Esophagus squamous epithelium (tissue), 5 donors: Measurements from ENCODE around the gene DGAT2L6. TPM values are rescaled to one million over a fixed set of nuclear protein-coding genes. Genes with fewer than 3 reads are reported as not detected.
"Not testable (repeated sequence)": the region's sequence is repeated elsewhere in the genome, so short reads cannot be mapped to it uniquely, and the experiment has no call there.

Source experiments
- DNase-seq: peaks from one replicate; lab custom pipeline; 2025; lab: John Stamatoyannopoulos, UW
- H3K27ac ChIP-seq, 4 donors: fragments of 200-600 bp; sonication (generic); one replicate each; pipeline ENCODE4 v1.5.1; 2016 to 2019; ENCODE audit warnings: mild to moderate bottlenecking in 1 of 4
- H3K27me3 ChIP-seq, 4 donors: fragments of 200-600 bp; sonication (generic); 1 replicate in 3 of 4; 2 replicates in 1 of 4; pipeline versions ENCODE4 v1.5.1 to v1.6.0; 2017 to 2021; ENCODE audit warnings: antibody characterized with exemption in 1 of 4
- H3K36me3 ChIP-seq, 3 donors: fragments of 200-600 bp; sonication (generic); one replicate each; pipeline ENCODE4 v1.5.1; 2016 to 2019
- H3K4me1 ChIP-seq, 3 donors: fragments of 200-600 bp; sonication (generic); one replicate each; pipeline ENCODE4 v1.5.1; 2017 to 2019
- H3K4me3 ChIP-seq, 4 donors: fragments of 200-600 bp; sonication (generic); 1 replicate in 3 of 4; 2 replicates in 1 of 4; pipeline ENCODE4 v1.5.1; 2016 to 2019; ENCODE audit warnings: mild to moderate bottlenecking in 2 of 4, moderate library complexity in 1 of 4
- H3K9me3 ChIP-seq, 3 donors: fragments of 200-600 bp; sonication (generic); one replicate each; pipeline ENCODE4 v1.5.1; 2016 to 2019
- POLR2A ChIP-seq, 4 donors: fragments of 450-650 bp; IDR thresholded peaks; one replicate each; pipeline ENCODE4 v1.6.1; 2017; ENCODE audit warnings: antibody characterized with exemption in 4 of 4, mild to moderate bottlenecking in 4 of 4, moderate library complexity in 3 of 4
- WGBS, 2 donors: methylation state at CpG; one replicate each; pipeline ENCODE4 v1.1.5; 2018; 5-methylcytosine and 5-hydroxymethylcytosine counted together
- intact Hi-C: fragments of 100-400 bp; cut with DNase I; formaldehyde crosslinking; loops from one replicate; pipeline ENCODE4 v1.15.0; 2022
- total RNA-seq, 4 donors: library from RNA; depleted of rRNA; stranded (reverse); fragments of >200 nt; gene quantifications; one replicate each; pipeline ENCODE4 v1.1.0, GENCODE V29; 2016
- TF ChIP-seq, protein P1 (sequence below), 6 experiments: fragments of 450-650 bp in 4 of 6; fragments of 200-600 bp in 2 of 6; sonication (generic) in 2 of 6; IDR thresholded peaks; one replicate each; pipeline ENCODE4 v1.5.1; 2016 to 2019; ENCODE audit warnings: antibody characterized with exemption in 6 of 6, mild to moderate bottlenecking in 4 of 6, moderate library complexity in 4 of 6
- donor health status: DM: yes; HTN: yes; CAD: no.

The DGAT2L6 gene
- total RNA-seq, 4 donors from 2014 or later, result not detected

GRCh38 chrX:70190225-70190624, 12.9 kb downstream of the DGAT2L6 start:
- DNase-seq, result no peak
- H3K36me3 ChIP-seq, result no peaks in the 10 kb centered on the region
- no peak for TF ChIP-seq POLR2A (IDR thresholded peaks at IDR 0.05)
- TF ChIP-seq, protein P1, sequence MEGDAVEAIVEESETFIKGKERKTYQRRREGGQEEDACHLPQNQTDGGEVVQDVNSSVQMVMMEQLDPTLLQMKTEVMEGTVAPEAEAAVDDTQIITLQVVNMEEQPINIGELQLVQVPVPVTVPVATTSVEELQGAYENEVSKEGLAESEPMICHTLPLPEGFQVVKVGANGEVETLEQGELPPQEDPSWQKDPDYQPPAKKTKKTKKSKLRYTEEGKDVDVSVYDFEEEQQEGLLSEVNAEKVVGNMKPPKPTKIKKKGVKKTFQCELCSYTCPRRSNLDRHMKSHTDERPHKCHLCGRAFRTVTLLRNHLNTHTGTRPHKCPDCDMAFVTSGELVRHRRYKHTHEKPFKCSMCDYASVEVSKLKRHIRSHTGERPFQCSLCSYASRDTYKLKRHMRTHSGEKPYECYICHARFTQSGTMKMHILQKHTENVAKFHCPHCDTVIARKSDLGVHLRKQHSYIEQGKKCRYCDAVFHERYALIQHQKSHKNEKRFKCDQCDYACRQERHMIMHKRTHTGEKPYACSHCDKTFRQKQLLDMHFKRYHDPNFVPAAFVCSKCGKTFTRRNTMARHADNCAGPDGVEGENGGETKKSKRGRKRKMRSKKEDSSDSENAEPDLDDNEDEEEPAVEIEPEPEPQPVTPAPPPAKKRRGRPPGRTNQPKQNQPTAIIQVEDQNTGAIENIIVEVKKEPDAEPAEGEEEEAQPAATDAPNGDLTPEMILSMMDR (IDR thresholded peaks at IDR 0.05), result no peak
- intact Hi-C loops, result no loop called here
- H3K27me3 ChIP-seq, result no peaks in the 10 kb centered on the region
- no peaks in the 10 kb centered on the region for H3K4me1 ChIP-seq
- H3K4me3 ChIP-seq, result no peak overlapping the region
- H3K9me3 ChIP-seq, result no peaks in the 10 kb centered on the region
- H3K27ac ChIP-seq, result no peak overlapping the region

DNA sequence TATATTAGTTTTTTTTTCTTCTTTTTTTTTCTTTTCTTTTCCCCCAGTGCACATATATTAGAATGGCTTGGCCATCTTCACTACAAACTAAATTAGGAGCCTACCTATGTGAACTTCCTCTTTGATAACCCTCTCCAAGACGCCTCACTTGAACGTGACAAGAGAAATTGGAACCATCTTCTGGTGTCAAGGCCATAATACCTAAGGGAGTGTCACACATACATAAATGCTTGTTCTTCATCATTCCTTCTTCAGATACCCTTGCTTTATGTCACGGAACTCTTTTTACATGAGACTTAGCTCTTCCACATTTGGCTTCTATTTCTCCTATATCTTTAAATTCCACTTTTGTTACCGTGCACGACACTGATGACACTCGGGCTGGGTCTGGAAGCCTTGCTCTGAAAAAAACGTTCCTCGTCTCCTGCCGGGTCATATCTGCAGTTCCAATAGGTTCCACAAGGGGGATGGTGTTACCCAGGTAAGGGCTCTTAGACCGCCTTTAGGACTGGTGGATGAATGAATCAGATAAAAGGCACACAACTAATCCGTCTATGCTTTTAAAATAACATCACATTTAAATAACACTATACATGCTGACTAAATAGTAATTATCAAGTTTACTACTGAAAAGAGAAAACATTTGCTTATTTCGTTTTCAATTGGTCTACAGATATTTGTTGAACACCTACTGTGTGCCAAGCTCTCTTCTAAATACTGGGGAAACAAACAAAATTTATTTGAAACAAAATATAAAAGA, 19.9 kb downstream of the DGAT2L6 start:
- Histone ChIP-seq H3K36me3 (no peaks in the 10 kb centered on the region), H3K4me1 (no peaks in the 10 kb centered on the region), H3K9me3 (no peaks in the 10 kb centered on the region), H3K4me3 (no peak overlapping the region), H3K27ac (no peak overlapping the region), H3K27me3 (no peaks in the 10 kb centered on the region)
- TF ChIP-seq, protein P1 (IDR thresholded peaks at IDR 0.05), result peak; percentile 35 to 73 (median 68)
- no peak for TF ChIP-seq POLR2A (IDR thresholded peaks at IDR 0.05)
- DNase-seq, result no peak
- WGBS, 2 donors, result 6 to 13% methylated on average over 5 to 10 of the region's 12 CpGs
- intact Hi-C loops, result no loop called here

DNA sequence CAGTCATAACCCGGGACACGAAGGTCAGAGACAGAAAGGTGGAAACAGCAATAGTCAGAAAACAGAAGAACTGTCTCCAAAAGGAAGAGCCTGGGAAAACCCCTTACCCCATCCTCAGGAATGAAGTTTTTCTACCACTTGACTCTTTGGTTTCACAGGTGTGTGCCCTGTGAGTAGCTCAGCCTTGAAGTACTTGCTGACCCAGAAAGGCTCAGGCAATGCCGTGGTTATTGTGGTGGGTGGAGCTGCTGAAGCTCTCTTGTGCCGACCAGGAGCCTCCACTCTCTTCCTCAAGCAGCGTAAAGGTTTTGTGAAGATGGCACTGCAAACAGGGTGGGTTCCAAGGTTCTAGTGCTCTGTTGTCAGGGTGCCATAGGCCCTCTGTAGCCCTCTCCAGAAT, 24.4 kb downstream of the DGAT2L6 start:
- Histone ChIP-seq H3K4me1 (no peaks in the 10 kb centered on the region), H3K4me3 (no peak overlapping the region), H3K27me3 (no peaks in the 10 kb centered on the region), H3K27ac (no peak overlapping the region), H3K36me3 (no peaks in the 10 kb centered on the region), H3K9me3 (no peaks in the 10 kb centered on the region)
- intact Hi-C loops, result no loop called here
- TF ChIP-seq, protein P1 (IDR thresholded peaks at IDR 0.05), result no peak
- TF ChIP-seq POLR2A (IDR thresholded peaks at IDR 0.05), result no peak
- no peak for DNase-seq
- 75 to 83% methylated on average over 4 to 5 of the region's 5 CpGs for WGBS, 2 donors

GRCh38 chrX:70208479-70208878, 31.2 kb downstream of the DGAT2L6 start:
- Histone ChIP-seq H3K9me3 (no peaks in the 10 kb centered on the region), H3K4me1 (no peaks in the 10 kb centered on the region), H3K4me3 (no peak overlapping the region), H3K27ac (no peak overlapping the region), H3K36me3 (no peaks in the 10 kb centered on the region), H3K27me3 (no peaks in the 10 kb centered on the region)
- intact Hi-C loops, result no loop called here
- TF ChIP-seq, protein P1 (IDR thresholded peaks at IDR 0.05), result no peak
- TF ChIP-seq POLR2A (IDR thresholded peaks at IDR 0.05), result no peak
- no peak for DNase-seq

- H3K27ac ChIP-seq, DNase-seq, H3K27me3 ChIP-seq, H3K4me1 ChIP-seq, H3K36me3 ChIP-seq, H3K4me3 ChIP-seq, H3K9me3 ChIP-seq, intact Hi-C loops: not testable (repeated sequence)
- 33 to 62% methylated on average over 3 to 6 of the region's 6 CpGs for WGBS, 2 donors
These were observed 32.3 kb downstream of the DGAT2L6 start for GRCh38 chrX:70209570-70209969.
